NCI-H2107 (cell line): ENCODE data around the gene LSG1.
"Not testable (repeated sequence)": the region's sequence is repeated elsewhere in the genome, so short reads cannot be mapped to it uniquely, and the experiment has no call there.

Experiments used
- DNase-seq: peaks from one replicate; lab custom pipeline; 2025; lab: John Stamatoyannopoulos, UW

The LSG1 gene

GRCh38 chr3:194617827-194618226, 54.2 kb downstream of the LSG1 start:
- no peak for DNase-seq

DNA sequence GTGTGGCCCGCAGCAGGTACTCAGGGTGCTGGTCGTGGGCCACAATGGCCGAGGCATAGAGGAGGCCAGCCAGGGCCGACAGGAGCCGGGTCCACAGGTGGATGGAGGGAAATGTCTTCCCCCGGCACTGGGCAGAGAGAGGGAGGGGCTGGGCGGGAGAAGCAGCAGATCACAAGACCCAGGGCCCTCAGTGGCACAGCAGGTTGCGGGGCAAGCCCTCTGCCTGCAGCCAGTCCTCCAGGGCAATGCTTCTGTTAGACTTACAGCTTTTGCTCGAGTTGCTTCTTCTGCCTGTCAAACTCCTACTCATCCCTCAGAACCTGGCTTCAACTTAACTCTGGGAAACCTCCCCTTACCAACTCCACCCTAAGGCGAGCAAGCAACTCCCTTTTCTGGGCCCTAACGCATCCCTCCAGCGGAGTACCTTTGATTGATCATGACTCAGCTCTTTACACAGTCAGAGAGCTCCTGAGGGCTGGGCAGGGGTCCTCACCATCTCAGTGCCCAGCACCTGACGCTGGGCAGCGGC, 54.8 kb downstream of the LSG1 start:
- no peak for DNase-seq

- no peak for DNase-seq
Measured at GRCh38 chr3:194615226-194615625, 56.8 kb downstream of the LSG1 start.

- DNase-seq = no peak
Measured at GRCh38 chr3:194612221-194612620, 59.8 kb downstream of the LSG1 start.

DNA sequence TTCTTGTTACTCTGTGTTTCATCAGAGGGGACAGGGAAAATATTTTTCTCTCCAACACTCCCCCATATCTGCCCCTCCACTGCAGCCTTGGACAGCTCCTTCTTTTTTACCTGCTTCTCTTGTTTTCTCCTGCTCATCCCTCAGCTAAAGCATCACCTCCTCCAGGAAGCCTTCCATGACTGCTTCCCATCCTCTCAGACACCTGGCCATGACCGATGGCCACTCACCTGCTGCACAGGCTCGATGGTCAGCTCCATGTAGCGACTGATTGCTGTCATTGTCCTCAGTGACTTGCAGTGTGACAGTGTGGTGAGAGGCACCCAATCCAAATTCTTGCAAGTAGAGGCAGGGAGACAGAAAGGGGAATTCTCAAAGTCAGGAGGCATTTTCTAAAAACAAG, 61.3 kb downstream of the LSG1 start:
- no peak for DNase-seq

DNA sequence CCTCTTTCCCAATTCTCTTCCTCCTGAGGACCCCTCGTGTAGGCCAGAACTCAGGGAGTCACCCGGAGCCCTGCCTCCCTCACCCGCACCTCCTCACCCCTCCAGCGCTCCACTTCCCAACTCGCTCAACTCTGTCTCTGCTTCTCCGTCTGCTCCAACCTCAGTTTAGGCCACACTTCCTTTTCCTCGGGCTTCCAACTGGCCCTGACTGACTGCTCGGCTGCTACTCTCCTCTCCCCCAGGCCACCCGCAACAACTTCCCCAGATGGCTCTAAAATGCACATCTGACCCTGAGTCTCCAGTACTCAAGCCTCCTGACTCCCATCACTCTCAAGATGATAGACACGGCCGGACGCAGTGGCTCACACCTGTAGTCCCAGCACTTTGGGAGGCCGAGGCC, 62.4 kb downstream of the LSG1 start:
- no peak for DNase-seq

DNA sequence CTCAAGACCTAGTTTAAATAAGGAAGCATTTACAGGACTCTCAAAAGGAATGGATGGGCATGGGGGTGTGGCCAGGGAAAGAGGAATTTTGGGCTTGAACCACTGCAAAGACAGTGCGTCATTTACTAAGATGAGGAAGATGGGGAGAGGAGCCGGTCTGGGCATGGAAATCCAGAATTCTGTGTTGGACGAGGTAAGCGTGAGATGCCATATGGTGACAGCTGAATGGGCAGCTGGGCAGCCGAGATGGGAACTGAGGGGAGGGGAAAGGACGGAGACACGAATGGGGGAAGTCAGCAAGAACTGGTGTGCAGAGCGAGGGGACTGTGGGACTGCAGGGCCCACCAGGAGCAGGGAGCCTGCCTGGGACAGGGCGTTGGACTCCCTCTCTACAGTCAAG, 63.0 kb downstream of the LSG1 start:
- no peak for DNase-seq

GRCh38 chr3:194607592-194608389, 64.2 kb downstream of the LSG1 start:
- DNase-seq = no peak

- no peak for DNase-seq
Measured at GRCh38 chr3:194606941-194607340, 65.0 kb downstream of the LSG1 start.

DNA sequence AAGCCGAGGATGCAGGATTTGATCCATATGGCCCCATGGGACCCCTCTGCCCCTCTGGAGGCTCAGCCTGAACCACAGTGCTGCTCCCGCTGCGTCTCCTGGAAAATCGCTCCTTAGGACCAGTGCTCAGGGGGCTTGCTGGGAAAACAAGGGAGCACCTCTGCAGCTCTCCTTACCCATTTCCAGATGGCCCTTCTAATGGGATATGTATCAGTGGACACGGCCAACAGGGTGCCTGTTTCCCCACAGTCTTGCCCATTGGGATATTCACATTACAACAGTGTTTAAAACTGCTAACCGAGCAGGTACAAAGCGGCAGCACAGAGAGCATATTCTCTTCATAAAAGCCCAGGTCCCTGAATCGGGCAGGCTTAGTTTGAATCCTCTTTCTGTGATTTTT, 65.8 kb downstream of the LSG1 start:
- no peak for DNase-seq

DNA sequence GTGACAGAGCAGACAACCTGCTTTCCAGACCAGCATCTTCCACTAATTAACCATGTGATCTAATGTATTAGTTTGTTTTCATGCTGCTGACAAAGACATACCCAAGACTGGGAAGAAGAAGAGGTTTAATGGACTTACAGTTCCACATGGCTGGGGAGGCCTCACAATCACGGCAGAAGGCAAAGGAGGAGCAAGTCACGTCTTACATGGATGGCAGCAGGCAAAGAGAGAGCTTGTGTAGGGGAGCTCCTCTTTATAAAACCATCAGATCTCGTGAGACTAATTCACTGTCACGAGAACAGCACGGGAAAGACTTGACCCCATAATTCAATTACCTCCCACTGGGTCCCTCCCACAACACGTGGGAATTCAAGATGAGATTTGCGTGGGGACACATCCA, 66.7 kb downstream of the LSG1 start:
- not testable (repeated sequence) for DNase-seq

DNA sequence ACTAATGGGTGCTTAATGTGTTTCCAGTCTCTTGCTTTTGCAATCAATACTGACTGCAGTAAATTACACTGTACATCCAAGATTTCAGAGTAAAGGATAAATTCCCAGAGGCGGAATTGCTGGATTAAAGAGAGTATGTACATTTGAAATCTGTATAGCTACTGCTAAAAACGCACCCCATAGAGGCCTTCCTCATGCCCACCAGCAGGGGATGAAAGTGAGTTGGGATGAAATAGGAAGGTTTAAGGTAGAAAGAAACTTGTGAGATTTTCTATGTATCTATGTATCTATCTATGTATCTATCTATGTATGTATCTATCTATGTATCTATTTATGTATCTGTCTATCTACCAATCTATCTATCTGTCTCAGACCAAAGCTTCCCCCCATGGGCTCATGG, 67.2 kb downstream of the LSG1 start:
- DNase-seq = no peak

DNA sequence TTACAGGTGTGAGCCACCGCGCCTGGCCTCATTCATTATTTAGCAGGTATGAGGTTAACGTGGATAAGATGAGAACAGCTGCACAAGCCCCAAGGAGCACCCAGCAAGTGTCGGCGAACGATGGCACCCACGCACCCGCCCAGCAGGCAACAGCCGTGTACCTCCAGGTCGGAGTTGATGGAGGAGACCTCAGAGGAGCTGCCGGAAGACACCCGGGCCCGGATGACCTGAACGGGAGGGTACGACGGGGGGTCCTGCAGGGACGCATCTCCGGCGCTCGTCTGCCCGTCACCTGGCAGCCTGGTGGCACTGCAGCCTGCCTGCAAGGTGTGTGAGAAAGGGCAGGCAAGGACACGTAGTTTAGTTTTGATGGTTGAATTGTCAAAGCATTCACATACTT, 67.9 kb downstream of the LSG1 start:
- DNase-seq = no peak

DNA sequence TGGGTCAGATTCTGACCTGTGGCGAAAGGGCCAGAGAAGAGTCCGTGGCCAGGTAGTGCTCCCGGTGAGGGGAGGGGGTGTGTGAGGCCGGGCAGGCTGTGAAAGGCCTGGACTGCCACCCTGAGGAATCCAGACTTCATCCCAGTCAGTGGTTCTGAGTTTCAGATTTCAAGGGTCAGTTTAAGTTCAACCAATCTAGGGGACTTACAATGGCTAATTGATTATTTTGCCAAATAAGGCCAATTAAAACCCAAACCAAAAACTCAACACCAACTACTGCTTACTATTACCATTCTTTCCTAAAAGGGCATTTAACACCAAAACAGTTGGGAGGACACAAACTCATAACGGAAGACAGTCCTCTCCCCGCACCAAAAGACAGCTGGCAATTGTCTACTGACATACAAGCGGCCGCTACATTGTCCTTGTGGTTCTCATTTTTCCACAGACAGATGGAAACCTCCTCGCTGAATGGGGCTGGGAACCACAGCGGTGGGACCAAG, 69.3 kb downstream of the LSG1 start:
- DNase-seq = no peak

DNA sequence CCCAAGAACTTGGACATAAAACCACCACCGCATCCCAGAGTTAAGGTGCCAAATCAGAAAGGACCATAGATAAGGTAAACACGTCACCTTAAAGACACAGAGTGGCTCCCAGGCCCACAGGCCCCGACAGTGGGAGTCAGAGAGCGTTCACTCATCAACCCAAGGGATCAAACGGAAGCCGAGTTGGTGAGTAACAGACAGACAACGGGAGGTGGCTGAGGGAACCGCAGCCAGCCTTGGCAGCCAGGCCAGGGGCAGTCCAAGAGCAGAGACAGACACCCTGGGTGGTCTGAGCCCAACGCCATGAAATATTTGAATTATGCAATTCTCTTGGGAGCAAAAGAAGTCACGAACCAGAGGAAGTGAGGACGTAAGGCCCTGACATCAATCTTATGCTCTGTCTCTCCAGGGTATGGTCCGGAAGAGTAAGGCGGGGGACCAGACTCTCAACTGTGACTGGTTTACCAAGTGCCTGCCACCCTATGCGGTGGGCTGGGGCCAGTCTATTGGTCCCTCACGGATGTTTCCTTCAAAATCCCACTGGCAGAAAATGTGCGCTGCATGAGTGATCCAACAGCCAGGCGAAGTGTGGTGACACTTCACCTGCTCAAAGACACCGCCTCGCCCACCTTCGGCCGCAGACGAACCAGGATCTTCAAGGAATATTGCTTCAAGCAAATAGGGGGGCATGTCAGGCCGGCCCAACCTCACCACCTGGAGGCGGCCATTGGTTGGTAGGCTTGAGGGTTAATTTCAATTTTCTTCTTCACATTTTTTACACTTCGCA, 73.0 kb downstream of the LSG1 start:
- DNase-seq = no peak

GRCh38 chr3:194596906-194597305, 75.1 kb downstream of the LSG1 start:
- no peak for DNase-seq

DNA sequence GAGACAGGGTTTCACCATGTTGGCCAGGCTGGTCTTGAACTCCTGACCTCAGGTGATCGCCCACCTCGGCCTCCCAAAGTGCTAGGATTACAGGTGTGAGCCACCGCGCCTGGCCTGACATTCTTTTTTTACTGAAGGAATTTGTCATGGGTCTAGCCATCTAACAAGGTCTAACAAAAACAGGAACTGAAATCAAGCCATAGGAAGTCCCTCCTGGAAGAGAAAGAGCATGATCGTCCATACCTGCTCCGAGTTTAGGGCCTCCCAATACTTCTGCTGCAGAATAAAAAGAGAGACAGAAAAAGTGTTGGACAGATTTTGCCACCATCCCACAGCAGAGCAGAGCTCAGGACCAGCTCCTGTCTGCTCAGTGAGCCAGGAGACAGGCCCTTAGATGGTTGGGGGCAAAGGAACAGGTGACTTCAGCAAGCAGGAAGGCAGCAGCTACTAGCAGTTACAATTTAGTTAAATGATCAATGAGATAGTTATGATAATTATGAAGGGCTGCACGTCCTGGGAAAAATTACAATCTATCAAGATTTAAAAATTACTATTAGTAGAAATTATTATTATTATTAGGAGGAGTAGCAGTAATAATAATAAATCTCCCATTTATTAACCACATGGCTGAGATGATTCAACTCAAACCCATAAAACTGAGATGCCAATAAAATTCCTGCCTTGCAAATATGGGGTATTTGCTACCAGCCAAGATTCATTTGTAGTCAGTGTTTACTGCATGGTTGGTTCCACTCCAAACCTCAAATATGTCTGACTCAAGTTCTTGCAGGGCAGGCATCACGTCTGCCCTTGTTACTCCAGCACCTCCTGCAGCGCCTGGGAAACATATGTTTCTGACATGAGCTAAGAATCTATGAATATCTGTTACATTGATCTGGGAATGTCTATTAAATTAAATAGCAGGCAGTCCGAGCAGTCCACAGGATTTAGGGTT, 78.9 kb downstream of the LSG1 start:
- peak; percentile 13 for DNase-seq
